Neural progenitor cell (in vitro differentiated cells): ENCODE measurements around the gene ZNRF4.

Experiments used
- CTCF ChIP-seq: fragments of 200-600 bp; sonication (generic); IDR thresholded peaks from 2 replicates; pipeline ENCODE4 v1.5.1; 2017; ENCODE audit warnings: antibody characterized with exemption, mild to moderate bottlenecking
- EZH2 ChIP-seq: fragments of 200-600 bp; sonication (generic); IDR thresholded peaks from 2 replicates; pipeline ENCODE4 v1.6.1; 2017; ENCODE audit warnings: antibody characterized with exemption, mild to moderate bottlenecking, moderate library complexity
- EZH2phosphoT487 ChIP-seq: fragments of 200-600 bp; sonication (generic); IDR thresholded peaks from 2 replicates; pipeline ENCODE4 v1.6.1; 2017; ENCODE audit warnings: antibody characterized with exemption

- TF ChIP-seq EZH2 (no peak), CTCF (no peak), EZH2phosphoT487 (no peak)
Observed at GRCh38 chr19:5450482-5451126, 4.6 kb upstream of the ZNRF4 start.
